ENCODE measurements around the gene TBC1D4. TPM values are rescaled to one million over a fixed set of nuclear protein-coding genes. Genes with fewer than 3 reads are reported as not detected.
"Not testable (repeated sequence)": the region's sequence is repeated elsewhere in the genome, so short reads cannot be mapped to it uniquely, and the experiment has no call there.

Gene TBC1D4
- total RNA-seq, 1 donor from 2014 or later: 19.8 TPM

DNA sequence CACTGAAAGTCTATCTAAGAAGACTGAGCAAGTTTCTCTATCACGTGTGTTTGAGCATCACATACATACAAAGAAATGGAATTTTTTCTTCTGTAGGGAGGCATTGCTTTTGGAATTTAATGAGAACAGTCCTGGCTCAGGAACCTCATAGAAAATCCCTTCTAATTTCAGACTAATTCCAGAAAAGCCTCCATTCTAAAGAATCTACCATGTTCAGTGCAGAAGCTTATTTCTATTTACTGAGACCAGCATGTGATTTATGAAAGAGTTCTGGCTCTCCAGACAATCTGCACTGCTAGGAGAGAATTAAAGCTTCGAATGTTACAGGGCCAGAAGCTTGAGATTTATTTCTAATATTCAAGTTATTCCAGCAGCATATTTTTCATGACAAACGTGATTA, 186.8 kb downstream of the TBC1D4 start:
- Histone ChIP-seq H3K4me1 (ENCODE audit: control insufficient read depth in 3 of 3, insufficient read depth in 3 of 3, low read length in 3 of 3) (no peaks in the 10 kb centered on the region), H3K27me3 (ENCODE audit: control insufficient read depth in 3 of 3, insufficient read depth in 3 of 3, low read length in 3 of 3) (no peaks in the 10 kb centered on the region), H3K9ac (ENCODE audit: low read depth in 1 of 3, low read length in 3 of 3) (no peak overlapping the region), H3K4me3 (ENCODE audit: low read length in 3 of 3) (no peak overlapping the region), H3K9me3 (ENCODE audit: control insufficient read depth in 3 of 3, low read length in 3 of 3) (no peaks in the 10 kb centered on the region), H3K36me3 (ENCODE audit: control insufficient read depth in 3 of 3, insufficient read depth in 3 of 3, low read length in 3 of 3) (peaks cover 12 to 31% (median 27%) of the 10 kb centered on the region in 3 donors), H3K27ac (ENCODE audit: low read depth, low read length) (no peak overlapping the region)

DNA sequence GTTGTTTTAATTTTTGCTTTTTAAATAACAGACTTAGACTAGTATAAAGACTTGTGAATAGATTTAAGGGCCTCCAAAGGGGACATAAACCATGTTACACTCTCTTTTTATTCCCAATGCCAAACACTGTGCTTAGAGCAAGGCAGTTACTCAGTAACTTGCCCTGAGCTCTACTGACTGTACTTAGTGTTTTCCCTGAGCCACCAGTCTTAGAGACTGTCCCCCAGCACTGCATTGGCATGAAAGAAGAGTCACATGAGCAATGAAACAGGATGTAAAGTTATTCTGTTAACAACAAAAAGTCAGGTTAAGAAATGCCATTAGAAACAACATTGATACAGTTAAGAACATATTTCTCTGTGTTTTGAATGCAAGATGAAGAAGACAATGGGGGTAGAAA, 187.9 kb downstream of the TBC1D4 start:
- Histone ChIP-seq H3K4me1 (ENCODE audit: control insufficient read depth in 3 of 3, insufficient read depth in 3 of 3, low read length in 3 of 3) (no peaks in the 10 kb centered on the region), H3K9ac (ENCODE audit: low read depth in 1 of 3, low read length in 3 of 3) (no peak overlapping the region), H3K4me3 (ENCODE audit: low read length in 3 of 3) (no peak overlapping the region), H3K36me3 (ENCODE audit: control insufficient read depth in 3 of 3, insufficient read depth in 3 of 3, low read length in 3 of 3) (peaks cover 13 to 31% (median 23%) of the 10 kb centered on the region in 3 donors), H3K9me3 (ENCODE audit: control insufficient read depth in 3 of 3, low read length in 3 of 3) (no peaks in the 10 kb centered on the region), H3K27ac (ENCODE audit: low read depth, low read length) (no peak overlapping the region), H3K27me3 (ENCODE audit: control insufficient read depth in 3 of 3, insufficient read depth in 3 of 3, low read length in 3 of 3) (no peaks in the 10 kb centered on the region)

DNA sequence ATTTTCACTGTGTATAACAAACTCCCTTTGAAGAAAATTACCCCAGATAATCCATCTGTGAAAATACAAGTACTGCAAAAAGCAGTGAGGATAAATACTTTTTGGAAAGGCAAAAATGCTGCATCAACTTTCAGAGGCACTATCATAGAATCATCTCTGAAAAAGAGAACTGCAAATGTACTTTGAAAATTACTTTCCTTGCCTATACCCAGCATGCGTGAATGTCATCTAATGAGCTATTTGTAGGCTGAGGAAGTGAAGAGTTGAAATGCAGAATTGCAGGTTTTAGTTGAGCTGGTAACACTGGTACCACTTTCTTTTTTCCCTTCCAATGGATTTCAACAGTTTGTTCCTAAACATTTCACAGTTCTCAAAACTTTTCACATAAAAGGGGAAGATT, 196.7 kb downstream of the TBC1D4 start:
- Histone ChIP-seq H3K4me3 (ENCODE audit: low read length in 3 of 3) (no peak overlapping the region), H3K27me3 (ENCODE audit: control insufficient read depth in 3 of 3, insufficient read depth in 3 of 3, low read length in 3 of 3) (no peaks in the 10 kb centered on the region), H3K36me3 (ENCODE audit: control insufficient read depth in 3 of 3, insufficient read depth in 3 of 3, low read length in 3 of 3) (peaks cover 25 to 52% (median 47%) of the 10 kb centered on the region in 3 donors), H3K27ac (ENCODE audit: low read depth, low read length) (no peak overlapping the region), H3K4me1 (ENCODE audit: control insufficient read depth in 3 of 3, insufficient read depth in 3 of 3, low read length in 3 of 3) (no peaks in the 10 kb centered on the region), H3K9me3 (ENCODE audit: control insufficient read depth in 3 of 3, low read length in 3 of 3) (peaks cover 0 to 2% (median 2%) of the 10 kb centered on the region in 3 donors), H3K9ac (ENCODE audit: low read depth in 1 of 3, low read length in 3 of 3) (no peak overlapping the region)

DNA sequence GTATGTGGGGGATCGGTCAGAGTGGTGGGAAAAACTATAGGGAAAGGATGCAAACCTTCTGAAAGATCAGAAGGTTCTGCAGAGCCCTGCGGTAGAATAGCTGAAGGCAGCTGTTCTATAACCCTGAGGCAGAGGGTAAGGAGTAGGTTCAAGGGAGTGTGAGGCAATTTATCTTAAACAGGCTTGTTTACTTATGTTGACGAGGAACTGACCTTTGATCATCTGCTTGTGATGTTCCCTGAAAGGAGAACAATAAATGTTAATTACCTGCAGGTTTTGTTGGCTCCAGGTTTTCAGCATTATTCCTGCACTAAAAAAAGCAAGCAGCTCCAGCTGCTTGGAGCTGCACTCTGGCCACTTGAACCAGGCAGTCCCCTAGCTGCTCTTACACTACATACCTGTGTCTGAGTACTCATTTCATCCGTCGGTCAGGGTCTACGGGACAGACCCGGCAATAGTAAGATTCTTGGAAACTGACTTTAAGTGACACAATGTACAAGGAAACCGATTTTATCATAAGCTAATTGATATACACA, 202.1 kb downstream of the TBC1D4 start:
- H3K9me3 ChIP-seq (ENCODE audit: control insufficient read depth in 3 of 3, low read length in 3 of 3): peaks cover 0 to 2% (median 2%) of the 10 kb centered on the region in 3 donors
- H3K27me3 ChIP-seq (ENCODE audit: control insufficient read depth in 3 of 3, insufficient read depth in 3 of 3, low read length in 3 of 3): no peaks in the 10 kb centered on the region
- no peak overlapping the region for H3K9ac ChIP-seq (ENCODE audit: low read depth in 1 of 3, low read length in 3 of 3)
- no peak overlapping the region for H3K4me3 ChIP-seq (ENCODE audit: low read length in 3 of 3)
- peaks cover 2 to 14% (median 10%) of the 10 kb centered on the region in 3 donors for H3K36me3 ChIP-seq (ENCODE audit: control insufficient read depth in 3 of 3, insufficient read depth in 3 of 3, low read length in 3 of 3)
- H3K4me1 ChIP-seq (ENCODE audit: control insufficient read depth in 3 of 3, insufficient read depth in 3 of 3, low read length in 3 of 3): no peaks in the 10 kb centered on the region
- H3K27ac ChIP-seq (ENCODE audit: low read depth, low read length): no peak overlapping the region

DNA sequence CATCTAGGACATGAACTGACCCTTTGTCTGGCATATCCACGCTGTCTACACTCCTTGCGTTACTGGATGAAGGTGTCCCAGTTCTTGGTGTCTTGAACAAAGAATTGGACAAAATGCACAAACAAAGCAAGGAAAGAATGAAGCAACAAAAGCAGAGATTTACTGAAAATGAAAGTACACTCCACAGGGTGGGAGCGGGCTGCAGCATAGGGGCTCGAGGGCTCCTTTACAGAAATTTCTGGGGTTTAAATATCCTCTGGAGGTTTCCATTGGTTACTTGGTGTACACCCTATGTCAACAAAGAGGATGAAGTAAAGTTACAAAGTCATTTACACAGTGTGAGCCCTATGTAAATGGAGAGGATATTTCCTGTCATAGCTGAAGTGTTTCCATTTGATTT, 208.3 kb downstream of the TBC1D4 start:
- H3K36me3 ChIP-seq (ENCODE audit: control insufficient read depth in 3 of 3, insufficient read depth in 3 of 3, low read length in 3 of 3); H3K9me3 ChIP-seq (ENCODE audit: control insufficient read depth in 3 of 3, low read length in 3 of 3); H3K27ac ChIP-seq (ENCODE audit: low read depth, low read length); H3K4me1 ChIP-seq (ENCODE audit: control insufficient read depth in 3 of 3, insufficient read depth in 3 of 3, low read length in 3 of 3); H3K27me3 ChIP-seq (ENCODE audit: control insufficient read depth in 3 of 3, insufficient read depth in 3 of 3, low read length in 3 of 3); H3K9ac ChIP-seq (ENCODE audit: low read depth in 1 of 3, low read length in 3 of 3); H3K4me3 ChIP-seq (ENCODE audit: low read length in 3 of 3): not testable (repeated sequence)

DNA sequence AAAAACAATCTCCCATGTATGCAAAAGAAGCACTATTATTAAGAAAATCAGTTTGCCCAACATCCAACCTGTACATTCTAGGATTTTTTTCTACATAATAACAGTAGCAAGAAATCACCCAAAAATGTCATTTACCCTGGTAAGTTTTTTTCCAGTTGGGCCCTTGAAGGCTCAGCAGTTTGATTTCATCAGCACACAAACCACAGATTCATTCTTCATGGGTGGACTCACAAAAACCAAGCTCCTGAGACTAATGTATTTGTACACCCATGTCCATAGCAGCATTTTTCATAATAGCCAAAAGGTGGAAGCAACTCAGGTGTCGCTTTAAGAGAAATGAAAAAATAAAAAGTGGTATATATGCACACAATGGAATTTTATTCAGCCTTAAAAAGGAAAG, 210.1 kb downstream of the TBC1D4 start:
- Histone ChIP-seq H3K9ac (ENCODE audit: low read depth in 1 of 3, low read length in 3 of 3) (no peak overlapping the region), H3K4me1 (ENCODE audit: control insufficient read depth in 3 of 3, insufficient read depth in 3 of 3, low read length in 3 of 3) (no peaks in the 10 kb centered on the region), H3K9me3 (ENCODE audit: control insufficient read depth in 3 of 3, low read length in 3 of 3) (peaks cover 0 to 3% (median 0%) of the 10 kb centered on the region in 3 donors), H3K4me3 (ENCODE audit: low read length in 3 of 3) (no peak overlapping the region), H3K27me3 (ENCODE audit: control insufficient read depth in 3 of 3, insufficient read depth in 3 of 3, low read length in 3 of 3) (no peaks in the 10 kb centered on the region), H3K36me3 (ENCODE audit: control insufficient read depth in 3 of 3, insufficient read depth in 3 of 3, low read length in 3 of 3) (no peaks in the 10 kb centered on the region), H3K27ac (ENCODE audit: low read depth, low read length) (no peak overlapping the region)

DNA sequence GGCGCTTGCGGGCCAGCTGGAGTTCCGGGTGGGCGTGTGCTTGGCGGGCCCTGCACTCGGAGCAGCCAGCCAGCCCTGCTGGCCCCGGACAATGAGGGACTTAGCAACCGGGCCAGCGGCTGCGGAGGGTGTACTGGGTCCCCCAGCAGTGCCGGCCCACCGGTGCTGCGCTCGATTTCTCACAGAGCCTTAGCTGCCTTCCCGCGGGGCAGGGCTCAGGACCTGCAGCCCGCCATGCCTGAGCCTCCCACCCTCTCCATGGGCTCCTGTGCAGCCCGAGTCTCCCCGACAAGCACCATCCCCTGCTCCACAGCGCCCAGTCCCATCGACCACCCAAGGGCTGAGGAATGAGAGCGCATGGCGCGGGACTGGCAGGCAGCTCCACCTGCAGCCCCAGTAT, 213.5 kb downstream of the TBC1D4 start:
- H3K9me3 ChIP-seq (ENCODE audit: control insufficient read depth in 3 of 3, low read length in 3 of 3); H3K36me3 ChIP-seq (ENCODE audit: control insufficient read depth in 3 of 3, insufficient read depth in 3 of 3, low read length in 3 of 3); H3K4me1 ChIP-seq (ENCODE audit: control insufficient read depth in 3 of 3, insufficient read depth in 3 of 3, low read length in 3 of 3); H3K9ac ChIP-seq (ENCODE audit: low read depth in 1 of 3, low read length in 3 of 3); H3K4me3 ChIP-seq (ENCODE audit: low read length in 3 of 3); H3K27me3 ChIP-seq (ENCODE audit: control insufficient read depth in 3 of 3, insufficient read depth in 3 of 3, low read length in 3 of 3); H3K27ac ChIP-seq (ENCODE audit: low read depth, low read length): not testable (repeated sequence)

DNA sequence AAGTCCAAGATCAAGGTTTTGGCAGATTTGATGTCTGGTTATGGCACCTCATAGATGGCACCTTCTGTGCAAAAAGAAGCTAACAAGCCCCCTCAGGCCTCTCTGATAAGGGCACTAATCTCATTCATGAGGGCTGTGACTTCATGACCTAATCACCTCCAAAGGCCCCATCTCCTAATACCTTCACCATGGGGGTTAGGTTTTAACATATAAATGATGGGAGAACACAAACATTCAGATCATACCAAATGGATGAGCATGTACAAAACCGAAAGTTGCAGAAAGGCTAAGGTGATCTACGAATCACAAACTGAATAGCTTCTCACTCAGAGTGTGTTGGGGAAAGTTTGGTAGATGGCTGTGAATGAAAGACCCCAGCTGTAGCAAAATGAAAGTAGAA, 217.4 kb downstream of the TBC1D4 start:
- Histone ChIP-seq H3K36me3 (ENCODE audit: control insufficient read depth in 3 of 3, insufficient read depth in 3 of 3, low read length in 3 of 3) (no peaks in the 10 kb centered on the region), H3K9ac (ENCODE audit: low read depth in 1 of 3, low read length in 3 of 3) (no peak overlapping the region)

DNA sequence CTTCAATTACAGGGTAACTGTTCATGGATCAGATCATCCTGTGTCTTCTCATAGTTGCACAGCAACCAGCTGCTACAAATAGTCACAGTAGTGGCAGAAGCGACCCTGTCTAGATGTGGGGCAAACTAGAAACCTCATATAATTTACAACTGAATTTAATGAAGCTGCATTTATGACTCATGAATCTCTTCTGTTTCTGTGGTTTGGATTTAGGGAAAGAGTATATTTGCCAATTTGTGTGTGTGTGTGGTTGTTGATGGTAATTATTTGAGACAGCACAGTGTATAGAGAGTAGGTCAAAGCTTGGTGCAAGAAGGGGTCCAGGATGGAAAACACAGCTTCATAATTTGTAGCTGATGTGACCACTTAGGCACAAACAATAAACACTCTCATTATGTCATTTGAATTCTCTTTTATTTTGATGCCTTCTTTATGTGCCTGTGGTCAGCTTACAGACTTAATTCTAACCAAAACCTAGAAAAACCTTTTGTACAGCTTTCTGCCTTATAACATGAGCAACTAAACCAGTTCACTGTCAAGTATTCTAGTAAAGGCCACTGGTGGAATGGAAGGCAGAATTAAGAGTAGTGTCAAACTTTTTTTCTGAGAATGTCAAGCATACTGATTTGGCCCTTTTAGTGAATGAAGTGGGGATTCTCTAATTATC, 218.1 kb downstream of the TBC1D4 start:
- Histone ChIP-seq H3K27ac (ENCODE audit: low read depth, low read length) (no peak overlapping the region), H3K4me3 (ENCODE audit: low read length in 3 of 3) (no peak overlapping the region), H3K9me3 (ENCODE audit: control insufficient read depth in 3 of 3, low read length in 3 of 3) (no peaks in the 10 kb centered on the region), H3K9ac (ENCODE audit: low read depth in 1 of 3, low read length in 3 of 3) (no peak overlapping the region), H3K27me3 (ENCODE audit: control insufficient read depth in 3 of 3, insufficient read depth in 3 of 3, low read length in 3 of 3) (no peaks in the 10 kb centered on the region), H3K4me1 (ENCODE audit: control insufficient read depth in 3 of 3, insufficient read depth in 3 of 3, low read length in 3 of 3) (no peaks in the 10 kb centered on the region), H3K36me3 (ENCODE audit: control insufficient read depth in 3 of 3, insufficient read depth in 3 of 3, low read length in 3 of 3) (no peaks in the 10 kb centered on the region)

More for the DNA sequence above, 217.4 kb downstream of the TBC1D4 start:
- Histone ChIP-seq H3K9me3 (ENCODE audit: control insufficient read depth in 3 of 3, low read length in 3 of 3) (no peaks in the 10 kb centered on the region), H3K4me3 (ENCODE audit: low read length in 3 of 3) (no peak overlapping the region), H3K27me3 (ENCODE audit: control insufficient read depth in 3 of 3, insufficient read depth in 3 of 3, low read length in 3 of 3) (no peaks in the 10 kb centered on the region), H3K27ac (ENCODE audit: low read depth, low read length) (no peak overlapping the region), H3K4me1 (ENCODE audit: control insufficient read depth in 3 of 3, insufficient read depth in 3 of 3, low read length in 3 of 3) (no peaks in the 10 kb centered on the region)

DNA sequence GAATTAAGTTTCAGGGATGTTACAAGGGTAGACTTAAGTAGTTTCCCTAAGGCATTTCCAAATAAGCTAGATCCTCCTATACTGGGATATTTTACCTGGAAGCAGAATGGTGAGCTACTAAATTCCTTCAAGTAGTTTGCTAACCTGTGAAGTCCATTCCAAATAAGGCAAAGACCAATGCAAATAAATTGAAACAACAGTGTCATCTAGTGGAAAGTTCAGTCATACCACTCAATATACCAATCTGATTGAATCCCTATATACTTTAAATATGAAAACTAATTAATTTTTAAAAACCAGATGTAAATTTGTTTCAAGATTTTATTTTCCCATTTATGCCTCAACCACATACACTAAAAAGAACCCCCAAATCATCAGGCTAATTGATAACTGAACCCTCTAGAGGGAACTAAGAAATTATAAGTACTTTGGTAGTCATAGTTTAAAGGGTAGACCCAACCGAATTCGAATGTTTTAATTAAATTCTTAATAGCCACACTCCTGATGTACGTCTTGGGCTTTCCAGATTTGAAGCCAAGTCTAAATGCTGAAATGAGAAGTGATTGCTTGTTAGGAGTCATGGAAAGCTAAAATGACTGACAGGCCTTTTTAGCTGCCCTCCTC, 223.7 kb downstream of the TBC1D4 start:
- no peak overlapping the region for H3K27ac ChIP-seq (ENCODE audit: low read depth, low read length)
- no peaks in the 10 kb centered on the region for H3K36me3 ChIP-seq (ENCODE audit: control insufficient read depth in 3 of 3, insufficient read depth in 3 of 3, low read length in 3 of 3)
- H3K4me3 ChIP-seq (ENCODE audit: low read length in 3 of 3): no peak overlapping the region
- H3K27me3 ChIP-seq (ENCODE audit: control insufficient read depth in 3 of 3, insufficient read depth in 3 of 3, low read length in 3 of 3): no peaks in the 10 kb centered on the region
- no peak overlapping the region for H3K9ac ChIP-seq (ENCODE audit: low read depth in 1 of 3, low read length in 3 of 3)
- no peaks in the 10 kb centered on the region for H3K4me1 ChIP-seq (ENCODE audit: control insufficient read depth in 3 of 3, insufficient read depth in 3 of 3, low read length in 3 of 3)
- no peaks in the 10 kb centered on the region for H3K9me3 ChIP-seq (ENCODE audit: control insufficient read depth in 3 of 3, low read length in 3 of 3)

Data from skeletal muscle tissue (tissue), 4 donors.